A549 (cell line): ENCODE data around the gene ZFAND6.

Experiments used
- BHLHE40 ChIP-seq: IDR thresholded peaks from 2 replicates; pipeline ENCODE4 v1.6.1; 2012; ENCODE audit warnings: low read depth, low read length, inconsistent platforms
- EP300 ChIP-seq, 2 experiments: fragments of >200 bp; sonication (Bioruptor Twin); formaldehyde crosslinking; IDR thresholded peaks; 2 replicates in 1 of 2; 3 replicates in 1 of 2; pipeline ENCODE4 v1.6.1; 2016 to 2017
- ESRRA ChIP-seq: fragments of 150-350 bp; IDR thresholded peaks from 2 replicates; pipeline ENCODE4 v1.6.1; 2014; ENCODE audit warnings: mild to moderate bottlenecking, low read length, borderline replicate concordance
- MYC ChIP-seq: IDR thresholded peaks from 2 replicates; pipeline ENCODE4 v1.6.1; 2012; ENCODE audit warnings: mild to moderate bottlenecking, inconsistent platforms, low read length, improper control_type of control experiment, borderline replicate concordance
- POLR2A ChIP-seq: IDR thresholded peaks from 2 replicates; pipeline ENCODE4 v1.6.1; 2012; ENCODE audit warnings: mild to moderate bottlenecking, low read length
- SREBF2 ChIP-seq: fragments of 450-650 bp; IDR thresholded peaks from 2 replicates; pipeline ENCODE4 v1.6.1; 2014; ENCODE audit warnings: mild to moderate bottlenecking, moderate library complexity
- TF ChIP-seq, protein P1 (sequence below): fragments of >200 bp; sonication (Bioruptor Twin); formaldehyde crosslinking; IDR thresholded peaks from 3 replicates; pipeline ENCODE4 v1.5.1; 2016

DNA sequence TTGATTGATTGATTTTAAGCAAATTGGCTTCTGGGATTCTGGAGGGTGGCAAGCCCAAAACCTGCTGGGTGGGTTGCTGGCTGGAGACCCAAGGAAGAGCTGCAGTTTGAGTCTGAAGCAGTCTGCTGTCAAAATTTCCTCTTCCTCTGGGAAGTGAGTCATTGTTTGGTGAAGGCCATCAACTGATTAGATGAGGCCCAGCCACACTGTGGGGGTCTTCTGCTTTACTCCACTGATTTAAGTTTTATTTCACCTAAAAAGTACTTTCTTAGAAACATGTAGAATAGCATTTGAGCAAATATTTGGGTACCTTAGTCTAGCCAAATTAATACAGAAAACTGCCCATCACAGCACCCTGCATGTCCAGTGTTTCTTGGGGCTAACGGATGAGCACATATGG is 127.1 kb downstream of the ZFAND6 start:
- TF ChIP-seq, protein P1, sequence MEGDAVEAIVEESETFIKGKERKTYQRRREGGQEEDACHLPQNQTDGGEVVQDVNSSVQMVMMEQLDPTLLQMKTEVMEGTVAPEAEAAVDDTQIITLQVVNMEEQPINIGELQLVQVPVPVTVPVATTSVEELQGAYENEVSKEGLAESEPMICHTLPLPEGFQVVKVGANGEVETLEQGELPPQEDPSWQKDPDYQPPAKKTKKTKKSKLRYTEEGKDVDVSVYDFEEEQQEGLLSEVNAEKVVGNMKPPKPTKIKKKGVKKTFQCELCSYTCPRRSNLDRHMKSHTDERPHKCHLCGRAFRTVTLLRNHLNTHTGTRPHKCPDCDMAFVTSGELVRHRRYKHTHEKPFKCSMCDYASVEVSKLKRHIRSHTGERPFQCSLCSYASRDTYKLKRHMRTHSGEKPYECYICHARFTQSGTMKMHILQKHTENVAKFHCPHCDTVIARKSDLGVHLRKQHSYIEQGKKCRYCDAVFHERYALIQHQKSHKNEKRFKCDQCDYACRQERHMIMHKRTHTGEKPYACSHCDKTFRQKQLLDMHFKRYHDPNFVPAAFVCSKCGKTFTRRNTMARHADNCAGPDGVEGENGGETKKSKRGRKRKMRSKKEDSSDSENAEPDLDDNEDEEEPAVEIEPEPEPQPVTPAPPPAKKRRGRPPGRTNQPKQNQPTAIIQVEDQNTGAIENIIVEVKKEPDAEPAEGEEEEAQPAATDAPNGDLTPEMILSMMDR: no peak
- no peak for TF ChIP-seq BHLHE40
- TF ChIP-seq SREBF2: no peak
- no peak for TF ChIP-seq EP300 (IDR thresholded peaks at IDR 0.05)
- no peak for TF ChIP-seq ESRRA
- no peak for TF ChIP-seq POLR2A
- TF ChIP-seq MYC: no peak
